ENCODE measurements around the gene PTGER2. TPM values are rescaled to one million over a fixed set of nuclear protein-coding genes. Genes with fewer than 3 reads are reported as not detected.

The PTGER2 gene
- polyA plus RNA-seq, 3 donors: 6.5 to 7.8 (median 6.6) TPM

DNA sequence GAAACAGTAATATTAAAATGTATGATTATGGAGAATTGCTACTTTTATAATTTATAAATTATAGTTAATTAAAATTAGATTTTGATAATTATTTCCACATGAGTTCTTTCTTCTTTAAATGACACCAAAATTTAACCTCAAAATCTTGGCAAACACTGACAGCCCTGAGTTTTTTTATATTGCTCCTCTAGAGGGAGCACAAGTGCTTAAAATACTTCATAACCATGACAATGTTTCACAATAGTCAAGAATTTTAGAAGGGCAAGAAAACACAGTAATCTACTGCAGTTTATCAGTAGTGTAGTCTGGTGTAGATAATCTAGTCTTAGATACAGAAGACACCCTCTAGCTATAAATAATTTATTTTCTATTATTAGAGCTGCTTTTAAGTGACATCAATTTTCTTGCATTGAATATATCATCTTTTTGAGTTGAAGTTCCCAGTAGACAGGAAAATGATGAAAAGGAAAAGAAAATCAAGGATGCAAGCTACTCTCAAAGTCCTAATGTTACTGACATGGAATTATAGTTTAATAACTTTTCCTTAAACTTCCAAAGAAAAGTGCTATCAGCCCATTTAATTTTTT is 14.3 kb upstream of the PTGER2 start:
- DNase-seq: no peak

DNA sequence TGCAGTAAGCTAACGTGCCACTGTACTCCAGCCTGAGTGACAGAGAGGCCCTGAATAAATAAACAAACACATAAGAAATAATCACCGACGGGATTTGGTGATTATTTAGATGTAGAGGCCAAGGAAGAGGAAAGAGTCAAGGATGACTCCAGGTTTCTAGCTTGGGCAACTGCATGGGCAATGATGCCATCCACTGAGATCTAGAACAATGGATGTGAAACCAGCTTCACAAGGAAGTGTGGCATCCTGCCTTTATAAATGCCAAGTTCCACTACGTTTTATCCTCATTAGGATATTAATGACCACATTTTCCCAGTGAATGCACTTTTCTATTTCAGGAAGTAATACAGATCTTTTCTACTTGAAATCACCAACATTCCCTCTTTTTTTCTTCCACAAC is 10.9 kb upstream of the PTGER2 start:
- DNase-seq: no peak

DNA sequence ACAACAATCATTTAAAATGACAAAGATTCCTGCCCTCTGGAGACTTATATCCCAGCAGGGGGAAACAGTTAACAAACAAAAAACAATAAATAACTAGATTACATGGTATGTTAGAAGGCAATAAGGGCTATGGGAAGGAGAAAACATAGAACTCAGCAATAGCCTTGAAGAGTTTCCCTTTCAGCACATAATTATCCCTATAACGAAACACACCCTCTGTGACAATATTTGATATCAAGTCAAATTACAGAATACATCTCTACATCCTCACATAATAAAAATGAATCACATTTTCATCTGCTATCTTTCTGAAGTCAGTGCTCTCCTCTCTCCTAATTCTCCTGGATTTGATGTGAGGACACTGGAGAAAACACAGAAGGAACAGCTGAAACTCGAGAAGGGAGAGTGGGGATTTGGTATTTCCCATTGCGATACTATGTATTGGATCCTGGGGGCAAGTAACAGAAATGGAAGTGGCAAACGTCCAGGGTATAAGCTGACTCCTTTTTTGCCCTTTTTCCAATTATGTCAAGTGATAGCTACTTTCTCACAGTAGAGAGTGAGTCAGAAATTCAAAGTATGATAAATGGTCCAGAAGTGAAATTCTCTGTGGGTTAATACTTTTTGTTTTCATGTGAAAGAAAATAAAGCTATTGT is 9.7 kb upstream of the PTGER2 start:
- no peak for DNase-seq

DNA sequence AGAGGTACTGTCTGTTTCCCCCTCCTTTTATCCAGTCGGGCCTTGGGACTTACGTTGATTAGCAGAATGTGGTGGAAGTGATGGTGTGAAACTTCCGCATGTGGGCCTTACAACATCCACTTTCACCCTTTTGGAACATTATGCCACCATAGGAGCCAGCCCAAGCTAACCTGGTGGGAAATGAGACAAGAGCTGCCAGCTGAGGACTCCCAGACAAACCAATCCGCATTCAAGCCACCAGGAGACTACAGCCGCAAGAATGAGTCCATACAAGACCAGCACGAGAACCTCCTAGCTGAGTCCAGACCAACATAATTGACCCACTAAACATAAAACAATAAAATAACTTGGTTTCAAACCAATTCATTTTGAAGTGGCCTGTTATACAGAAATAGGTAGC is 9.1 kb upstream of the PTGER2 start:
- DNase-seq: no peak

DNA sequence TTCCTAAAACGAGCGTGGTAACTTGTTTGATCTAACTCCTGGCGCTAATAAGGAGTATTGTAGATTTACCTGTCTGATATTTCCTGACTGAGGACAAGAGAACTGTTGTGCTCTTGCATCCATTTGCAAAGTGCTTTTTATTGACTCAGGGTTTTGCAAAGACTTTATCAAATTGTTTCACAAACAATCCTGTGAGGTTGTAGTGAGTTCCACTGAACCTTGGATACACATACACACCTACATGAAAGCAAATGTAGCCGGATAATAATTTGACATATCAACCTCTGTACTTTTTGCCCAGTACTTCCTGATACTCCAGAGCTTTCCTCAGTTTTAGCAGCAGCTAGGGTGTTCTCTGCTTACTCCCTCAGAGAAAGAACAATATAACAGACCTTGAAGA is 6.7 kb upstream of the PTGER2 start:
- DNase-seq: no peak

DNA sequence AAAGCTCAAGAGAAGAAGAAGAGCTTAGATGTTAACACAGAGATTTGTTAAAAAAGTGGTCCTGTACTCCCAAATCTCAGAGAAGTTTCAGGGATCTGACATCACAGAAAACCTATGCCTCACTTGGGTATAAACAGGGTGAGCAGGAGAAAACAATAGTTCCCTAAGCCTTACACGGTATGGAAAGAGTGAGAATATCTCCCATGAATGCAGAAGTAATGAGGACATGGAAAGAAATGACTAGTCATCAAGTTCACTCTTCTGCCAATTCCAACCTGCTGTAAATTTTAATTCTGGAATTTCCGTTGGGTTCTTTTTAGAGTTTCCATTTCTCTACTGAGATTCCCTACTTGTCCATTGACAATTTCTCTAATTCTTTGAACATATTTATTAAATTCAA is 6.2 kb upstream of the PTGER2 start:
- DNase-seq: no peak

DNA sequence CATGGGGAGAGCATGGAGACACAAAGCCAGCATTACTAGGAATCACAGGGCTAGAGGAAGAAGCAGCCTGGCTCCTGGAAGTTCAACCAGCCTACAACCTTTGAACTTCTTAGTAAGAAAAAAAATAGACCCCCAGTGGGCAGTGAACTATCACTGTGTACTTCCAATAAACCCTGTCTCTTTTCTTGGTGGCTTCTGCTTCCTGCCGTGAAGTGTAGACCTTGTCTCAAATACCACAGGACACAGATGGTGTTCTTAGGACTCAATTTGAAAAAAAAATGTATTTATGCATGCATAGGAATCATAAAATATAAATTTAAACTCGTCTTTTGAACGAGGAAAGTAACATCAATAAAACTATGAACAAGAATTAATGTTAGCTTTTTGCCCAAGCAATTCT is 3.6 kb upstream of the PTGER2 start:
- no peak for DNase-seq

DNA sequence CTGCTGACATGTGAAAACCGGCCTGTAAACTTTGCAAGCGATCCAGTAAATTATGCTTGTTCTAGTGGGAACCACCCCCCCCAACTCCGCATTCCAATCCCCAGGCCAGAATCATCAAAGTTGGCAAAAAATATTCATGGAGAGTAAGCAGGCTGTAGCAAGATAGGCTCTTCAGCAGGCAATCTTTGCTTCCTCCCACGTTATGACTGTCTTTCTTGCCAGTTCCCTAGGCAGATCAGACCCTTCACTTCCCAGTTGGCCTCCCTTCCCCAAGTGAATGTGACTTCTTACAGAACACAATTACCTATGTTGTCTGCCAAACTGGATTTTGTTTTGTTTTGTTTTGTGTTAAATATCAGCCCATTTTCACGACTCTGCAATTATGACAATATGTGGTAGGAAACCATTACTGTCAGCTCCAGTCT is 1.2 kb upstream of the PTGER2 start:
- no peak for DNase-seq

DNA sequence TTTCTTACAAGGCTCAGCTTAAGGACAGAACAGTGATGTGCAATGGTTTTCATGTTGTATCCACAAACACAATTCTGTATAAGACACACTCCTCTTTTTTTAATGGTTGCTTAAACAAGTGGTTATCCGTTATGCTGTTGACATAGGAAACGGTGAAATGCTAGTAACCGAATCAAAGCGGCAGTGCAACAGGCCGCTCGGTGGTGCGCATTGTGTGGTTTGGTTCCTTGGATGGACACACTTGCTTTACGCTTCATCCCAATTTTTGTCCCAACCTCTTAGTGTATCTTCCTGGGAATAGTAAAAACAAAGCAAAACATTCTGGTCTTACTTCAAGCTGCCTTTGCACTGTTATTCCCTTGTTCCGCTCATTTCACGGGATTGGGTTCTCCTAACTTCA is 650 bp upstream of the PTGER2 start:
- no peak for DNase-seq

DNA sequence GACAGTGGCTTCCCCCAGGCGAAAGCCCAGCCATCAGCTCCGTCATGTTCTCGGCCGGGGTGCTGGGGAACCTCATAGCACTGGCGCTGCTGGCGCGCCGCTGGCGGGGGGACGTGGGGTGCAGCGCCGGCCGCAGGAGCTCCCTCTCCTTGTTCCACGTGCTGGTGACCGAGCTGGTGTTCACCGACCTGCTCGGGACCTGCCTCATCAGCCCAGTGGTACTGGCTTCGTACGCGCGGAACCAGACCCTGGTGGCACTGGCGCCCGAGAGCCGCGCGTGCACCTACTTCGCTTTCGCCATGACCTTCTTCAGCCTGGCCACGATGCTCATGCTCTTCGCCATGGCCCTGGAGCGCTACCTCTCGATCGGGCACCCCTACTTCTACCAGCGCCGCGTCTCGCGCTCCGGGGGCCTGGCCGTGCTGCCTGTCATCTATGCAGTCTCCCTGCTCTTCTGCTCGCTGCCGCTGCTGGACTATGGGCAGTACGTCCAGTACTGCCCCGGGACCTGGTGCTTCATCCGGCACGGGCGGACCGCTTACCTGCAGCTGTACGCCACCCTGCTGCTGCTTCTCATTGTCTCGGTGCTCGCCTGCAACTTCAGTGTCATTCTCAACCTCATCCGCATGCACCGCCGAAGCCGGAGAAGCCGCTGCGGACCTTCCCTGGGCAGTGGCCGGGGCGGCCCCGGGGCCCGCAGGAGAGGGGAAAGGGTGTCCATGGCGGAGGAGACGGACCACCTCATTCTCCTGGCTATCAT is 663 bp downstream of the PTGER2 start:
- no peak for DNase-seq

DNA sequence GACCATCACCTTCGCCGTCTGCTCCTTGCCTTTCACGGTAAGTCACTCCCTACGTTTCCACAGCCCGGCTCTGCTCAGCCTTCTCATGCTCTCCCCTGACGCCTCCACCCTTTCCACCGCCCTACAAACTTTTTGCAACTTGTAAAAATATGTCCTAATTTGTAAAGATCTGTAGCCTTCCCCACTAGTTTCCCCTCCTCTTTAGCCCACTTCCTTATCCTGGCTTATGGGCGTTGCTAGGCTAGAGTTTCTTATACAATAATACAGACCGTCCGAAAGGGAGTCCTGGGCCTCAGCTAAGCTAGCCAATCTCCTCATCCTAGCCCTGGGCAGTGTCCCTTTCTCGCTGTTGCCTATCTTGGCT is 1.2 kb downstream of the PTGER2 start:
- no peak for DNase-seq

DNA sequence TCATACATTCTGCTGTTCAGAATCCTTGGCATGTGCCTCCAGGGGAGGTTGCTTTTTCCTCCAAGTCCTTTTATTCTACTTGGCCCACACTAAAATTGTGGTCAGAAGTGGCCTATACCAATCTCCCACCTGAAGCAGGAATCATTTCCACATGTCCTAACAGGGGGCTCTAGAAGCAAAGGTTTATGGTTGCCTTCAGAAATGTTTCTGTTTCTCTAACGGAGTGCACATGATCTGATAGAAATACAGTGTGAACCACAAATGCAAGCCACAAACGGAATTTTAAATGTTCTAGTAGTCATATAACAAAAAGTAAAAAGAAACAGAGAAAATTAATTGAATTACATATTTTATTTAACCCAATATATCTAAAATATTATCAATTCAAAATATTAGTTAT is 4.0 kb downstream of the PTGER2 start:
- DNase-seq: no peak

DNA sequence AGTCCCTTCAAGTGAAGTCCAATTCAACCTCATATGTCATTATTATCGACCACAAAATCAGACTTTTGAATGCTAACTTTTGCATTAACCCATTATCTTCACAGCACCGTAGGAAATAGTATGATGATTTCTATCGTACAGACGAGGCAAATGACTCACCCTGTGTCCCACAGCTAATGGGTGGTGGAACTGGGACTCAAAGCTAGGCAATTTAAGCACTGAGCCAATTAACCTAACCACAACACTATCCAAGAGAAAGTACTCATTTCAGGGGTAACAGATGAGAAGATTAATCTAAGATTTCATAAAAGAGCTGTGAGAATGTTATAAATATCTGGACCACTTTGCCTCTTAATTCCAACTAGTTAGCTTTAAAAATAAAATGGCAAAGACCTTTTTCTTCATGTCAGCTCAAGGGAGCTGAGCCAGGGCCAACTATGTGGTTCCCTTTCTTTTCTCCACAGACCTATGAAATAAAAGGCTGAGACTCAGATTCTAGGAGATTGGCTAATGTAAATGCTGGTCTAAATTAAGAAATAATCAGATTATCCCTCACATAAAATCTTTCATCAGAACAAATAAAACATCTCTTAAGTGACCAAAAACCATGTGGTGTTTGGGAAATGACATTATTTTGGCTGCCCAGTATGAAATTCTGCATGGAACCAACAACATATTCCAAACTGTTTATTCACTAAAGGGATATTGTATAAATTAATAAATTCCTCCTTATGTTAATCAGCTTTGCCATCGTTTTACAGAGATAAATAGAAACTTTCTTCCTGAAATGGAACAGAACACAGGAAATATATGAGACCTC is 4.9 kb downstream of the PTGER2 start:
- DNase-seq: no peak

DNA sequence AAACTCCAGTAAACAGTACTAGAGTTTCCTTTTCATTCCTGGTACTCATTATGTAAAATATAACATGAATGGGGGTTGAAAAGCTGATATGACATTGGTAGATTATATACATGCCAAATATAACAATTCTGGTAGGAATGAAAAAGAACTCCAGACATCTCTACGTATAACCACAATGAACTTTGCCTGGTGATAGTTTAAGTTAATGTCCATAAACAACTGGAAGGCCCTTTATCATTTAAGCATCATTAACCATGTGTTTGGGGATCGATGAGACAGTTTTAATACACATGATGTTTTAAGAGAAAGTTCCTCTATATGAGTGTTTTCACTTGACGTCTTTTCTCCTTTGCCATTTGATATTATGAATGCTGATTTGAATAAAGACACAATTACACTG is 5.8 kb downstream of the PTGER2 start:
- no peak for DNase-seq

DNA sequence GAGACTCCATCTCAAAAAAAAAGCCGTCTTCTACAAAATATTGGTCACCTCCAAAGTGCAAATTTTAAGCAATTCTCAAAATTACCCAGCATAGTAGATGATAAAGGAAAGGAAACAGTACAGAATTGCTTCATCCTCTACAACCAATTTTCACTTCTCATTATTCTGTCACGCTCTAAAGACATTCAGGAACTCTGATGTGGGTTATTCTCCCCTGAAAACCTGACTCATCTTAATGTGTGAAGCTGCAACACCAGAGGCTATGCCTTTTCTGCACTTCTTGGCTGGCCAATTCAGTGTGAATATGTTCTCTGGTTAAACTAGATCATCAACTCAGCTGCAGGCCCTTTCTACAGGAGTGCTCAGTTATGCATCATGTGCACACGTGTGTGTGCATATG is 11.0 kb downstream of the PTGER2 start:
- no peak for DNase-seq

DNA sequence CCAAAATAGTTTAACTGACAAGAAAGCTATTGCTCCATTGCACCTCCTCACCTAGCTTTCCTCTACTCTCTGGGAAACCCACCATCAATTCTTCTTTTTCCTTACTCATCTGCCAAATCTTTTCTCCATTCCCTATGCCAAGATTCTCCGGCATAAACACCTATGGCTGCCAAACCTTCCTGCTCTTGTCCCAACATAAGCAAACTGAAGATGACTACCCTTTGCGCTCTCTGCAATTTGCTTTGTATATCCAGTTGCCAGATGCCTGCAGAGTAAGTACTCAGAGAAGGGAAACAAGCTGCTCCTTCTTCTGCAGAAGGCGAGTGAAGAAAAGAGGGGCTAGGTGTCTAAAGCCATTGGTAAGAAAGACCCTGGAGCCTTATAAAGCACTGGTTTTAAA is 11.5 kb downstream of the PTGER2 start:
- DNase-seq: no peak

DNA sequence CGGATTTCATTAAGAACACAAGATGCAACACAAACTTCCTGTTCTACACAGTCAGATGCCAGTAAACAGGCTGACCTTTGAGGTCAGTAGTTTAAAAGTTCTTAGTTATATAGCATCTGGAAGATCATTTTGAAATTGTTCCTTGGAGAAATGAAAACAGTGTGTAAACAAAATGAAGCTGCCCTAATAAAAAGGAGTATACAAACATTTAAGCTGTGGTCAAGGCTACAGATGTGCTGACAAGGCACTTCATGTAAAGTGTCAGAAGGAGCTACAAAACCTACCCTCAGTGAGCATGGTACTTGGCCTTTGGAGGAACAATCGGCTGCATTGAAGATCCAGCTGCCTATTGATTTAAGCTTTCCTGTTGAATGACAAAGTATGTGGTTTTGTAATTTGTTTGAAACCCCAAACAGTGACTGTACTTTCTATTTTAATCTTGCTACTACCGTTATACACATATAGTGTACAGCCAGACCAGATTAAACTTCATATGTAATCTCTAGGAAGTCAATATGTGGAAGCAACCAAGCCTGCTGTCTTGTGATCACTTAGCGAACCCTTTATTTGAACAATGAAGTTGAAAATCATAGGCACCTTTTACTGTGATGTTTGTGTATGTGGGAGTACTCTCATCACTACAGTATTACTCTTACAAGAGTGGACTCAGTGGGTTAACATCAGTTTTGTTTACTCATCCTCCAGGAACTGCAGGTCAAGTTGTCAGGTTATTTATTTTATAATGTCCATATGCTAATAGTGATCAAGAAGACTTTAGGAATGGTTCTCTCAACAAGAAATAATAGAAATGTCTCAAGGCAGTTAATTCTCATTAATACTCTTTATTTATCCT is 13.5 kb downstream of the PTGER2 start:
- DNase-seq: no peak

DNA sequence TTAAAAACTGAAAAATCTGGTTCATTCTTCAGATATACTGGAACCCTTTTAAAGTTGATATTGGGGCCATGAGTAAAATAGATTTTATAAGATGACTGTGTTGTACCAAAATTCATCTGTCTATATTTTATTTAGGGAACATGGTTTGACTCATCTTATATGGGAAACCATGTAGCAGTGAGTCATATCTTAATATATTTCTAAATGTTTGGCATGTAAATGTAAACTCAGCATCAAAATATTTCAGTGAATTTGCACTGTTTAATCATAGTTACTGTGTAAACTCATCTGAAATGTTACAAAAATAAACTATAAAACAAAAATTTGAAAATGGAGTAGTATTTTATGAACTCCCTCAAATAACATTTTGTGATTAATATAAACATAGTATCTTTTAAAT is 14.2 kb downstream of the PTGER2 start:
- no peak for DNase-seq

DNA sequence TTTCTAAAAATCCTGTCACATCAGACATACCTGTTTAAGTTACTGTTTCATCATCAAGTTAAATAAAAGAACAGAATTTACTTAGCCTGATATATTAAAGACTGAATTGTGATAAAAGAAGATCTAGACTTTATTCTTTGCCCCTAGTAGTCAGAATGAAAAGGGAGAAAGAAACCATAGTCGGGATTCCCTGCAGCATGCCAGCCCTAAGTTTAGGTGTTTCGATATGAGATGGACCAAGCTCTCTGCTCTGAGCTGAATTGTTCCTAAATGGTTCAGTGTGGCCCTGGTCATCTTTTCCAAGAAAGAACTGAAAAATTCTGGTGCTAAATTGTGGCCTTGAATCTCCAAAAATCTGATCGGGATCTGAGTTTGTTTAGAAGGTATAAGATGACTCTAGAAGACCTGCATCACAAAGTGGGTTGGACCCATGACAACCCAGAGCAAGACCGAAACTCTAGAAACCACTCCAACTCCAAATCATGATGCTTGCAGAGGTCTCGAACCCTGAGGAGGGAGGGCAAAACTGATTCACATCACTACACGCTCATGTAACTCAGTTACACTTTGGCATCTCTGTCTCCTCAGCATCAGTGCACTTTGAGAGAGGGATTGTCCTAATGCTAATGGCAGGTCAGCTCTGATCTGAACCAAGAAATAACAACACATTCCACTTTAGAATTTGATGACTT is 15.7 kb downstream of the PTGER2 start:
- no peak for DNase-seq

DNA sequence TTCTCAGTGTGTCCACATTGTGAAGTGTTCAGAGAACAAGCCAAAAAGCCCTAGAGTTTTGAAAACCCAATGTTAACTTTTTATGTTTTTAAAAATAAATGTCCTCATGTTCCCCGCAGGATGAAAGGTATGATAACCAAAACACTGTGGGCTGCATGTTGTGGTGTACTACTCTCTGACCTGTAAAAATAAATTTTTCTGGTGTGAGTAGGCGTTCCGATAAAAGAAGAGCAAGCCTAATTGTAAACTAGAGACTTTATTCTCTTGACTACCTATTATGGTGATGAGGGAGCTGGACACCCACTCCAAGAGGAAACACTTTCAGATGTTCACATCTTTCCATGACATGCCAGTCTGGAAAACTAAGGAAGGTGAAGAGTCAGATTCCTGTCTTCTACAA is 18.2 kb downstream of the PTGER2 start:
- no peak for DNase-seq

DNA sequence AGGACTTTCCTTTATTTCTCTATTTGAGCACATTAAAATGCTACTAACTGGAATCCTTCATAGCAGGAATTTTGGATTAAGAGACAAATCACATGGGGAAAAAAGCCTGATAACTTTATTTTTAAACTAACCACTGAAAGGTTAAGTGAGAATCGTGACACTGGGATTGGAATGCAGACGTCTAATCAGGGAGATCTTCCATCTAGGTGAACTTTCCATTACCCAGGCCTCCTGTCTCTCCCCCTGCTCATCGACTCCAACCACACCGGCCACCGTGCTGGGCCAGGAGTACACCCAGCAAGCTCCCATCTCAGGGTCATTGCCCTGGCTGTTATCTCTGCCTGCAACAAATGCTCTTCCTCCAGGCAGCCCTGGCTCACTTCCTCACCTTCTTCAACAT is 19.0 kb downstream of the PTGER2 start:
- no peak for DNase-seq

Measured in renal pelvis (tissue), 4 donors.